ENCODE measurements around the gene CCDC85C. TPM values are rescaled to one million over a fixed set of nuclear protein-coding genes. Genes with fewer than 3 reads are reported as not detected.

CCDC85C gene
- total RNA-seq, 1 experiment from 2014 or later, result 33.2 TPM

GRCh38 chr14:99451234-99451633 lies 152.8 kb downstream of the CCDC85C start:
- no peak for DNase-seq
- Histone ChIP-seq H2BK15ac (ENCODE audit: low read depth, low read length) (no peak overlapping the region), H4K8ac (replicated peaks; ENCODE audit: insufficient read length, low read depth, low read length) (no peak overlapping the region), H2BK20ac (ENCODE audit: low read depth, low read length, poor library complexity, severe bottlenecking) (no peak overlapping the region), H3K27me3 (ENCODE audit: insufficient read depth, low read length) (no peaks in the 10 kb centered on the region), H3K9me3 (ENCODE audit: control insufficient read depth, low read depth, low read length) (no peaks in the 10 kb centered on the region), H4K91ac (ENCODE audit: insufficient read length, low read depth, low read length) (no peak overlapping the region), H3K79me1 (ENCODE audit: insufficient read depth, low read depth, low read length, poor library complexity, severe bottlenecking) (no peaks in the 10 kb centered on the region), H3K4me1 (ENCODE audit: insufficient read depth, low read length) (no peaks in the 10 kb centered on the region), H3K4me2 (ENCODE audit: insufficient read depth, insufficient read length, low read length) (no peak overlapping the region), H3K79me2 (ENCODE audit: insufficient read depth, low read length) (no peaks in the 10 kb centered on the region), H3K18ac (ENCODE audit: insufficient read length, low read depth, low read length) (no peak overlapping the region), H3K4ac (ENCODE audit: low read depth, low read length) (no peak overlapping the region), H4K5ac (ENCODE audit: insufficient read length, low read depth, low read length) (no peak overlapping the region), H2BK12ac (ENCODE audit: insufficient read length, low read depth, low read length) (no peak overlapping the region), H2BK5ac (ENCODE audit: insufficient read length, low read length) (no peak overlapping the region), H3K27ac (ENCODE audit: insufficient read length, low read depth, low read length) (no peak overlapping the region), H3K23me2 (ENCODE audit: insufficient read length, low read depth, low read length, poor library complexity, severe bottlenecking) (no peaks in the 10 kb centered on the region), H3T11ph (ENCODE audit: low read length) (no peak overlapping the region), H3K14ac (ENCODE audit: insufficient read depth, low read length) (no peak overlapping the region), H3K23ac (ENCODE audit: insufficient read length, low read depth, low read length) (no peak overlapping the region), H2BK120ac (ENCODE audit: low read depth, low read length, poor library complexity, severe bottlenecking) (no peak overlapping the region), H3K56ac (ENCODE audit: insufficient read length, low read depth, low read length) (no peak overlapping the region), H4K20me1 (ENCODE audit: control insufficient read depth, insufficient read depth, insufficient read length) (no peaks in the 10 kb centered on the region), H3K9ac (ENCODE audit: extremely low read depth, insufficient read length, low read length) (no peak overlapping the region), H2AFZ (ENCODE audit: low read length) (no peak overlapping the region), H2AK5ac (ENCODE audit: insufficient read length, low read length) (no peak overlapping the region)
- no peaks in the 10 kb centered on the region for H3K27me3 Mint-ChIP-seq (ENCODE audit: low read depth)
- no peak overlapping the region for H3K4me3 Mint-ChIP-seq
- no peak overlapping the region for H3K27ac Mint-ChIP-seq
- peaks cover 22 to 50% (median 42%) of the 10 kb centered on the region in 3 experiments; a peak in 6 of 7 replicates for H3K36me3 Mint-ChIP-seq (ENCODE audit: insufficient read depth in 1 of 3, low read depth in 3 of 3)
- no peaks in the 10 kb centered on the region for H3K9me3 Mint-ChIP-seq
- WGBS (ENCODE audit: extremely low coverage, insufficient read length, low lambda C conversion rate), result no CpG with 5 or more reads among the region's 5 CpGs
- no peak for TF ChIP-seq CTCF (conservative IDR thresholded peaks at IDR 0.05)
- no peaks in the 10 kb centered on the region for H3K4me1 Mint-ChIP-seq
